ENCODE data around the gene MAP2K1. TPM values are rescaled to one million over a fixed set of nuclear protein-coding genes. Genes with fewer than 3 reads are reported as not detected.

MAP2K1 gene
- total RNA-seq, 2 donors from 2014 or later, result 73.7 to 81.2 TPM

- Histone ChIP-seq H3K4me1 (ENCODE audit: control insufficient read depth, insufficient read depth, low read length) (no peaks in the 10 kb centered on the region), H3K9me3 (ENCODE audit: control insufficient read depth, low read length) (no peaks in the 10 kb centered on the region), H3K27me3 (ENCODE audit: control insufficient read depth, insufficient read depth, low read length, poor library complexity, severe bottlenecking) (no peaks in the 10 kb centered on the region), H3K27ac (ENCODE audit: low read depth, low read length) (no peak overlapping the region), H3K36me3 (ENCODE audit: control insufficient read depth, insufficient read depth, low read length) (no peaks in the 10 kb centered on the region), H3K9ac (ENCODE audit: extremely low read depth, low read length, poor library complexity, severe bottlenecking) (no peak overlapping the region), H3K4me3 (ENCODE audit: low read length) (no peak overlapping the region)
- H3K36me3 Mint-ChIP-seq (ENCODE audit: low read depth), result no peaks in the 10 kb centered on the region
- no peaks in the 10 kb centered on the region for H3K4me1 Mint-ChIP-seq
- DNase-seq, result no peak
- no peak overlapping the region for H3K27ac Mint-ChIP-seq
- no peaks in the 10 kb centered on the region for H3K27me3 Mint-ChIP-seq (ENCODE audit: insufficient read depth)
- WGBS, 2 experiments (ENCODE audit: insufficient coverage in 1 of 2, insufficient read length in 1 of 2), result 100% methylated on average over 1 of the region's 1 CpG
- no peaks in the 10 kb centered on the region for H3K9me3 Mint-ChIP-seq
- no peak for TF ChIP-seq CTCF (conservative IDR thresholded peaks at IDR 0.05)
- H3K4me3 Mint-ChIP-seq, result no peak overlapping the region
Observed at GRCh38 chr15:66362776-66363175, 23.9 kb upstream of the MAP2K1 start.

GRCh38 chr15:66364944-66365528, 21.7 kb upstream of the MAP2K1 start:
- H3K27me3 ChIP-seq (ENCODE audit: control insufficient read depth, insufficient read depth, low read length, poor library complexity, severe bottlenecking), result no peaks in the 10 kb centered on the region
- Mint-ChIP-seq H3K27ac (no peak overlapping the region), H3K9me3 (no peaks in the 10 kb centered on the region), H3K4me3 (no peak overlapping the region), H3K4me1 (peaks cover under 1% of the 10 kb centered on the region), H3K36me3 (ENCODE audit: low read depth) (no peaks in the 10 kb centered on the region), H3K27me3 (ENCODE audit: insufficient read depth) (no peaks in the 10 kb centered on the region)
- H3K9ac ChIP-seq (ENCODE audit: extremely low read depth, low read length, poor library complexity, severe bottlenecking), result no peak overlapping the region
- no peak overlapping the region for H3K4me3 ChIP-seq (ENCODE audit: low read length)
- WGBS, 2 experiments (ENCODE audit: insufficient coverage in 1 of 2, insufficient read length in 1 of 2), result 60 to 66% methylated on average over 1 to 3 of the region's 3 CpGs
- no peaks in the 10 kb centered on the region for H3K9me3 ChIP-seq (ENCODE audit: control insufficient read depth, low read length)
- H3K4me1 ChIP-seq (ENCODE audit: control insufficient read depth, insufficient read depth, low read length), result no peaks in the 10 kb centered on the region
- H3K27ac ChIP-seq (ENCODE audit: low read depth, low read length), result no peak overlapping the region
- no peaks in the 10 kb centered on the region for H3K36me3 ChIP-seq (ENCODE audit: control insufficient read depth, insufficient read depth, low read length)
- no peak for TF ChIP-seq CTCF (conservative IDR thresholded peaks at IDR 0.05)
- DNase-seq, result peak; percentile 55

- Histone ChIP-seq H3K9me3 (ENCODE audit: control insufficient read depth, low read length) (peaks cover 4% of the 10 kb centered on the region), H3K4me3 (ENCODE audit: low read length) (no peak overlapping the region), H3K27ac (ENCODE audit: low read depth, low read length) (no peak overlapping the region), H3K27me3 (ENCODE audit: control insufficient read depth, insufficient read depth, low read length, poor library complexity, severe bottlenecking) (no peaks in the 10 kb centered on the region), H3K9ac (ENCODE audit: extremely low read depth, low read length, poor library complexity, severe bottlenecking) (no peak overlapping the region), H3K36me3 (ENCODE audit: control insufficient read depth, insufficient read depth, low read length) (no peaks in the 10 kb centered on the region), H3K4me1 (ENCODE audit: control insufficient read depth, insufficient read depth, low read length) (no peaks in the 10 kb centered on the region)
- DNase-seq, result no peak
- Mint-ChIP-seq H3K4me3 (no peak overlapping the region), H3K9me3 (peaks cover 12% of the 10 kb centered on the region), H3K36me3 (ENCODE audit: low read depth) (no peaks in the 10 kb centered on the region), H3K27ac (peak overlapping the region; percentile 61), H3K4me1 (peaks cover 3% of the 10 kb centered on the region), H3K27me3 (ENCODE audit: insufficient read depth) (no peaks in the 10 kb centered on the region)
- TF ChIP-seq CTCF (conservative IDR thresholded peaks at IDR 0.05), result no peak
- 76 to 83% methylated on average over 6 to 11 of the region's 12 CpGs for WGBS, 2 experiments (ENCODE audit: insufficient coverage in 1 of 2, insufficient read length in 1 of 2)
Observed at GRCh38 chr15:66369773-66370651, 16.7 kb upstream of the MAP2K1 start.
